IMR-90 (cell line): ENCODE results near the gene PPARG. TPM values are rescaled to one million over a fixed set of nuclear protein-coding genes. Genes with fewer than 3 reads are reported as not detected.

ENCODE experiments used
- ATAC-seq: fragments of 200-7000 bp; cut with Tn5 transposase; 2 replicates; pipeline ENCODE4 v1.9.1; 2020; ENCODE audit warnings: low read depth, mild to moderate bottlenecking, moderate library complexity
- BruUV-seq: library from RNA; stranded (reverse); fragments of 400-500 nt; replicated peaks from 2 replicates; lab custom pipeline; 2021; lab: Mats Ljungman, UMichigan
- CTCF ChIA-PET: fragments of 300-600 bp; formaldehyde crosslinking; extraction: SDS; loops from one replicate; lab custom pipeline; 2021; ENCODE audit warnings: antibody characterized with exemption; lab: Yijun Ruan, JAX
- POLR2A ChIA-PET: fragments of 300-600 bp; sonication (Branson Sonifier 250); formaldehyde crosslinking; loops from one replicate; lab custom pipeline; 2022; ENCODE audit warnings: antibody characterized with exemption; ENCODE audit not compliant: unreplicated experiment; lab: Charles Lee
- DNase-seq: peaks from one replicate; pipeline ENCODE4 v3.0.0; 2013
- H2AFZ ChIP-seq: replicated peaks from 2 replicates; pipeline ENCODE3; 2013; ENCODE audit warnings: low read length, mild to moderate bottlenecking; ENCODE audit not compliant: poor library complexity
- H2AK5ac ChIP-seq: 2 replicates; pipeline ENCODE4 v1.6.1; 2013; ENCODE audit warnings: low read depth, low read length, inconsistent platforms
- H2AK9ac ChIP-seq: replicated peaks from 2 replicates; pipeline ENCODE3; 2013; ENCODE audit warnings: mild to moderate bottlenecking, low read depth, low read length, moderate library complexity; ENCODE audit not compliant: poor library complexity
- H2BK120ac ChIP-seq: 2 replicates; pipeline ENCODE4 v1.6.1; 2013; ENCODE audit warnings: low read depth, low read length, inconsistent platforms
- H2BK15ac ChIP-seq: 3 replicates; pipeline ENCODE4 v1.6.1; 2013; ENCODE audit warnings: low read depth, low read length, inconsistent platforms
- H2BK20ac ChIP-seq: 2 replicates; pipeline ENCODE4 v1.6.1; 2013; ENCODE audit warnings: low read depth, mild to moderate bottlenecking, inconsistent platforms, low read length, moderate library complexity
- H2BK5ac ChIP-seq: 2 replicates; pipeline ENCODE4 v1.6.1; 2013; ENCODE audit warnings: mild to moderate bottlenecking, low read depth, low read length, inconsistent platforms; ENCODE audit not compliant: poor library complexity, severe bottlenecking
- H3K14ac ChIP-seq: replicated peaks from 2 replicates; pipeline ENCODE4 v1.6.1; 2013; ENCODE audit warnings: low read depth, low read length, inconsistent platforms
- H3K18ac ChIP-seq: 2 replicates; pipeline ENCODE4 v1.6.1; 2013; ENCODE audit warnings: low read depth, low read length, control low read depth
- H3K23ac ChIP-seq: 2 replicates; pipeline ENCODE4 v1.6.1; 2013; ENCODE audit warnings: low read depth, low read length, inconsistent platforms
- H3K27ac ChIP-seq: 2 replicates; pipeline ENCODE4 v1.5.1; 2013; ENCODE audit warnings: mild to moderate bottlenecking, control low read depth, low read length; ENCODE audit not compliant: insufficient read depth
- H3K27me3 ChIP-seq: 2 replicates; pipeline ENCODE4 v1.6.1; 2013; ENCODE audit warnings: low read length; ENCODE audit not compliant: control insufficient read depth, insufficient read depth
- H3K36me3 ChIP-seq: 2 replicates; pipeline ENCODE4 v1.6.1; 2013; ENCODE audit warnings: low read length, mixed read lengths; ENCODE audit not compliant: control insufficient read depth, insufficient read depth
- H3K4ac ChIP-seq: 2 replicates; pipeline ENCODE4 v1.6.1; 2013; ENCODE audit warnings: low read depth, low read length, inconsistent platforms
- H3K4me1 ChIP-seq: 2 replicates; pipeline ENCODE4 v1.6.1; 2013; ENCODE audit warnings: low read length, mixed read lengths; ENCODE audit not compliant: control insufficient read depth, insufficient read depth
- H3K4me2 ChIP-seq: 2 replicates; pipeline ENCODE4 v1.6.1; 2013; ENCODE audit warnings: low read depth, mild to moderate bottlenecking, control low read depth, low read length, moderate library complexity
- H3K4me3 ChIP-seq: 2 replicates; pipeline ENCODE4 v1.5.1; 2013; ENCODE audit warnings: low read depth, mild to moderate bottlenecking, control low read depth, low read length, moderate library complexity; ENCODE audit not compliant: insufficient read depth
- H3K56ac ChIP-seq: 2 replicates; pipeline ENCODE4 v1.6.1; 2013; ENCODE audit warnings: low read length, inconsistent platforms; ENCODE audit not compliant: insufficient read depth; ENCODE audit errors: extremely low read depth
- H3K79me1 ChIP-seq, 2 experiments: 2 replicates each; pipeline ENCODE4 v1.6.1; 2013; ENCODE audit warnings: low read length in 2 of 2, inconsistent platforms in 1 of 2, low read depth in 1 of 2
- H3K9ac ChIP-seq: 2 replicates; pipeline ENCODE4 v1.6.1; 2013; ENCODE audit warnings: low read depth, low read length, control low read depth
- H3K9me1 ChIP-seq: 2 replicates; pipeline ENCODE4 v1.6.1; 2013; ENCODE audit warnings: low read length, inconsistent platforms; ENCODE audit not compliant: insufficient read depth
- H3K9me3 ChIP-seq: 2 replicates; pipeline ENCODE4 v1.6.1; 2013; ENCODE audit warnings: low read length; ENCODE audit not compliant: control insufficient read depth, insufficient read depth
- H4K20me1 ChIP-seq: 2 replicates; pipeline ENCODE4 v1.6.1; 2013; ENCODE audit warnings: low read length, inconsistent platforms; ENCODE audit not compliant: insufficient read depth
- H4K5ac ChIP-seq: 2 replicates; pipeline ENCODE4 v1.6.1; 2013; ENCODE audit warnings: mild to moderate bottlenecking, low read depth, low read length, control low read depth
- H4K8ac ChIP-seq, 2 experiments: 2 replicates each; pipeline ENCODE4 v1.6.1; 2013; ENCODE audit warnings: low read depth in 2 of 2, low read length in 2 of 2, control low read depth in 1 of 2, inconsistent platforms in 1 of 2
- H4K91ac ChIP-seq: 2 replicates; pipeline ENCODE4 v1.6.1; 2013; ENCODE audit warnings: low read depth, low read length, inconsistent platforms; ENCODE audit not compliant: insufficient read depth
- BHLHE40 ChIP-seq: fragments of 150-350 bp; IDR thresholded peaks from 2 replicates; pipeline ENCODE4 v1.6.1; 2016; ENCODE audit warnings: mild to moderate bottlenecking, low read depth, low read length
- RFX5 ChIP-seq: IDR thresholded peaks from 2 replicates; pipeline ENCODE4 v1.8.0; 2012; ENCODE audit warnings: low read depth, mild to moderate bottlenecking, low read length, moderate library complexity
- SMC3 ChIP-seq: fragments of 150-350 bp; IDR thresholded peaks from 2 replicates; pipeline ENCODE4 v1.6.1; 2016; ENCODE audit warnings: low read depth, mild to moderate bottlenecking, antibody characterized with exemption, low read length, moderate library complexity
- WGBS, 2 experiments: methylation state at CpG; one replicate each; pipeline versions ENCODE4 v1.1.5 to v1.1.7; 2013; ENCODE audit warnings: missing lambda C conversion rate in 2 of 2; ENCODE audit not compliant: insufficient read length in 1 of 2; ENCODE audit errors: extremely low coverage in 2 of 2; 5-methylcytosine and 5-hydroxymethylcytosine counted together
- dilution Hi-C: fragments of 300-500 bp; cut with HindIII; formaldehyde crosslinking; loops from one replicate; pipeline ENCODE4 v1.14.3; 2018; ENCODE audit warnings: low sequenced_read_pairs; ENCODE audit not compliant: unreplicated experiment
- in situ Hi-C: fragments of 300-500 bp; cut with MboI; formaldehyde crosslinking; loops from 3 replicates; pipeline ENCODE4 v1.14.3; 2019; ENCODE audit warnings: low sequenced_read_pairs, inconsistent platforms, mixed read lengths
- intact Hi-C: fragments of 100-400 bp; cut with micrococcal nuclease; formaldehyde crosslinking; loops from 2 replicates; pipeline ENCODE4 v1.10.0; 2022
- polyA plus RNA-seq, 3 experiments: library from polyadenylated mRNA; depleted of rRNA; stranded (reverse); fragments of >200 nt; gene quantifications; 2 replicates each; pipeline ENCODE4 v1.2.3, GENCODE V29; 2012; ENCODE audit warnings: low replicate concordance in 1 of 3
- total RNA-seq: library from RNA; depleted of rRNA; stranded (reverse); fragments of >200 nt; gene quantifications from 2 replicates; pipeline ENCODE4 v1.2.3, GENCODE V29; 2012

PPARG gene
- total and polyA plus RNA-seq, 2 of the 4 experiments (the other 2 are of a cell fraction) = 11.2 to 23.8 TPM

GRCh38 chr3:12470111-12470510, 181.2 kb downstream of the PPARG start:
- Histone ChIP-seq H4K91ac (no peak overlapping the region; the same call in 1 of the 2 replicates), H2AK9ac (no peak overlapping the region), H2BK5ac (no peak overlapping the region), H3K27me3 (peaks cover 1% of the 10 kb centered on the region; the same call in 1 of the 2 replicates), H2BK120ac (no peak overlapping the region), H3K4me3 (no peak overlapping the region), H3K4me1 (no peaks in the 10 kb centered on the region), H3K56ac (no peak overlapping the region), H3K9me3 (no peaks in the 10 kb centered on the region), H2BK15ac (no peak overlapping the region), H2BK20ac (no peak overlapping the region), H3K79me1 (no peaks in the 10 kb centered on the region), H2AFZ (no peak overlapping the region), H3K9ac (no peak overlapping the region), H3K23ac (no peak overlapping the region), H4K8ac (no peak overlapping the region), H2AK5ac (no peak overlapping the region), H4K5ac (no peak overlapping the region), H3K9me1 (no peaks in the 10 kb centered on the region; the same call in 1 of the 2 replicates), H3K36me3 (no peaks in the 10 kb centered on the region), H3K4ac (no peak overlapping the region), H4K20me1 (no peaks in the 10 kb centered on the region), H3K14ac (no peak overlapping the region), H3K18ac (no peak overlapping the region), H3K4me2 (no peak overlapping the region), H3K27ac (no peak overlapping the region)
- ChIA-PET CTCF (interaction anchor here (0.7 kb wide), 1 partner anchor 760 kb away, joined by 6 read pairs; no protein-coding TSS in a partner anchor), POLR2A (interaction anchor here (0.6 kb wide), 2 partner anchors 70 to 291 kb away, joined by 3 read pairs; no protein-coding TSS in a partner anchor)
- DNase-seq (peak; percentile 54), ATAC-seq (peak; percentile 44)
- no TSS peak for BruUV-seq
- intact Hi-C loops = no loop called here
- no peak for TF ChIP-seq BHLHE40
- no peak for TF ChIP-seq SMC3
- TF ChIP-seq RFX5 = no peak
- no CpG with 5 or more reads among the region's 5 CpGs for WGBS, 2 experiments
- in situ Hi-C loops = loop anchor here (10.0 kb wide), 1 partner anchor 295 kb away; no protein-coding TSS in a partner anchor
- dilution Hi-C loops = no loop called here
